SU-DHL-6 (cell line): ENCODE data around the gene CADM2.

Experiments
- EZH2phosphoT487 ChIP-seq: fragments of 200-600 bp; sonication (generic), shearing (Covaris generic); conservative IDR thresholded peaks from 2 replicates; pipeline ENCODE4 v1.6.1; 2018; ENCODE audit warnings: mild to moderate bottlenecking, antibody characterized with exemption, low read length, moderate library complexity, mixed read lengths
- TF ChIP-seq, protein P1 (sequence below): fragments of 200-600 bp; sonication (generic); IDR thresholded peaks from one replicate; pipeline ENCODE4 v1.5.1; 2017; ENCODE audit warnings: antibody characterized with exemption, mild to moderate bottlenecking, low read length, moderate library complexity; ENCODE audit not compliant: insufficient read depth, poor library complexity, severe bottlenecking

DNA sequence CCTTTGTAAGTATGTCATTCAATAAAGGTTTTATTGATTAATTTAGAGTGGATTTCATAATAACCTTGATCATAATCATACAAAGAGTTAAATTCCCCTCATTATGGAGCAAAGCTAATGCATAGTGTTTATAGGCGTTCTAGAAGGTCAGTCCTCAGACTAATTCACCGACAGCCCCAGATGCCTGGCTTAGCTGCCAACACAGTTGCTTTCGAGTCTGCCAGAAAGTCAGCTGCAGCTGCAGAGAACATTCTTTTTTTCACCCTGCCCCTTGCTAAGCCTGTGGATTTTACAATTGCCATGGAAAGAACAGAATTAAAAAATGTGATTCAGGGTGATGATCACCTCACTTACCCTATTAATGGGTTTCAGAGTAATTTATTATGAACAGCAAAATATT lies 21.2 kb downstream of the CADM2 start:
- TF ChIP-seq, protein P1, sequence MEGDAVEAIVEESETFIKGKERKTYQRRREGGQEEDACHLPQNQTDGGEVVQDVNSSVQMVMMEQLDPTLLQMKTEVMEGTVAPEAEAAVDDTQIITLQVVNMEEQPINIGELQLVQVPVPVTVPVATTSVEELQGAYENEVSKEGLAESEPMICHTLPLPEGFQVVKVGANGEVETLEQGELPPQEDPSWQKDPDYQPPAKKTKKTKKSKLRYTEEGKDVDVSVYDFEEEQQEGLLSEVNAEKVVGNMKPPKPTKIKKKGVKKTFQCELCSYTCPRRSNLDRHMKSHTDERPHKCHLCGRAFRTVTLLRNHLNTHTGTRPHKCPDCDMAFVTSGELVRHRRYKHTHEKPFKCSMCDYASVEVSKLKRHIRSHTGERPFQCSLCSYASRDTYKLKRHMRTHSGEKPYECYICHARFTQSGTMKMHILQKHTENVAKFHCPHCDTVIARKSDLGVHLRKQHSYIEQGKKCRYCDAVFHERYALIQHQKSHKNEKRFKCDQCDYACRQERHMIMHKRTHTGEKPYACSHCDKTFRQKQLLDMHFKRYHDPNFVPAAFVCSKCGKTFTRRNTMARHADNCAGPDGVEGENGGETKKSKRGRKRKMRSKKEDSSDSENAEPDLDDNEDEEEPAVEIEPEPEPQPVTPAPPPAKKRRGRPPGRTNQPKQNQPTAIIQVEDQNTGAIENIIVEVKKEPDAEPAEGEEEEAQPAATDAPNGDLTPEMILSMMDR: no peak
- no peak for TF ChIP-seq EZH2phosphoT487
